Loucy (cell line): ENCODE measurements around the gene STRADA.

ENCODE experiments used
- H2AFZ ChIP-seq: fragments of 200-600 bp; sonication (generic); 2 replicates; pipeline ENCODE4 v1.6.0; 2016; ENCODE audit warnings: antibody characterized with exemption, mild to moderate bottlenecking, low read length, moderate library complexity
- H3F3A ChIP-seq: fragments of 200-600 bp; 2 replicates; pipeline ENCODE4 v1.6.0; 2016; ENCODE audit warnings: antibody characterized with exemption, low read depth, mild to moderate bottlenecking
- H3K27me3 ChIP-seq: fragments of 200-600 bp; sonication (generic); 2 replicates; pipeline ENCODE4 v1.6.1; 2014; ENCODE audit warnings: low read length, mild to moderate bottlenecking; ENCODE audit not compliant: insufficient read depth, poor library complexity, severe bottlenecking
- H3K36me3 ChIP-seq: fragments of 200-600 bp; sonication (generic); 2 replicates; pipeline ENCODE4 v1.6.1; 2016; ENCODE audit warnings: low read length; ENCODE audit not compliant: insufficient read depth
- H3K4me1 ChIP-seq: fragments of 200-600 bp; sonication (generic); 2 replicates; pipeline ENCODE4 v1.5.1; 2014; ENCODE audit warnings: low read length, mild to moderate bottlenecking; ENCODE audit not compliant: insufficient read depth, poor library complexity, severe bottlenecking
- H3K4me2 ChIP-seq: fragments of 200-600 bp; sonication (generic); 2 replicates; pipeline ENCODE4 v1.6.0; 2014; ENCODE audit warnings: antibody characterized with exemption, low read length, low read depth, mild to moderate bottlenecking; ENCODE audit not compliant: poor library complexity, severe bottlenecking
- H3K4me3 ChIP-seq: fragments of 200-600 bp; sonication (generic); 2 replicates; pipeline ENCODE4 v1.5.1; 2014; ENCODE audit warnings: low read length, mild to moderate bottlenecking, mixed read lengths; ENCODE audit not compliant: poor library complexity, severe bottlenecking
- H3K79me2 ChIP-seq: fragments of 200-600 bp; sonication (generic); 2 replicates; pipeline ENCODE4 v1.6.1; 2014; ENCODE audit warnings: low read length; ENCODE audit not compliant: insufficient read depth
- H3K9ac ChIP-seq: fragments of 200-600 bp; sonication (generic); 2 replicates; pipeline ENCODE4 v1.6.0; 2014; ENCODE audit warnings: mild to moderate bottlenecking, low read depth, low read length, moderate library complexity; ENCODE audit not compliant: poor library complexity, severe bottlenecking
- H3K9me2 ChIP-seq: fragments of 200-600 bp; sonication (generic); replicated peaks from 2 replicates; pipeline ENCODE4 v1.6.1; 2016; ENCODE audit warnings: low read depth, low read length, mixed read lengths
- H3K9me3 ChIP-seq: fragments of 200-600 bp; sonication (generic); 2 replicates; pipeline ENCODE4 v1.6.1; 2014; ENCODE audit warnings: mild to moderate bottlenecking, antibody characterized with exemption, low read length, low read depth; ENCODE audit not compliant: insufficient read depth
- H4K20me1 ChIP-seq: fragments of 200-600 bp; sonication (generic); 2 replicates; pipeline ENCODE4 v1.6.0; 2014; ENCODE audit warnings: antibody characterized with exemption, low read length, mild to moderate bottlenecking; ENCODE audit not compliant: insufficient read depth, poor library complexity, severe bottlenecking
- EZH2phosphoT487 ChIP-seq: fragments of 200-600 bp; IDR thresholded peaks from 2 replicates; pipeline ENCODE4 v1.6.1; 2018; ENCODE audit warnings: antibody characterized with exemption, mild to moderate bottlenecking, moderate library complexity, borderline replicate concordance
- TF ChIP-seq, protein P1 (sequence below): fragments of 200-600 bp; sonication (generic); conservative IDR thresholded peaks from 2 replicates; pipeline ENCODE4 v1.5.1; 2014; ENCODE audit warnings: mild to moderate bottlenecking, antibody characterized with exemption, low read length

STRADA gene

DNA sequence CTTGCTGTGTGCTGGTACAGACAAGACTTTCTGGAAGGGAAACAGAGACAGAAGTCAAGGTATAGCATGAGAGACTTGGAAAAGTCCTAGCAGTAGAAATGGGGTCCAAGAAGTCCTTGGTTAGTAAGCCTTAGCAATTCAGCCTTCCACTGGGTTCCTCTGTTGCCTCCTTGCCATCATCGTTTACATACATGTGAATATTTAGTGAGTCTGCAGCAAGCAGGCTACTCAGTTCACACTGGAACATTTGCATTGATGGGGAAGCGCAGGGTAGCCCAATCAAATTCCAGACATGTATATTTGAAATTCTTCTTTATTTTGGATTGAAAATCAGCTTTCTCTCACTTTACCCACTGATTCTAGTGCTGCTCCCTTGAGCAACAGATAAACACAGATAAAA is 68.7 kb downstream of the STRADA start:
- no peaks in the 10 kb centered on the region for H3K27me3 ChIP-seq
- no peaks in the 10 kb centered on the region for H3K9me2 ChIP-seq
- H4K20me1 ChIP-seq = no peaks in the 10 kb centered on the region
- H3K4me3 ChIP-seq = no peak overlapping the region
- TF ChIP-seq EZH2phosphoT487 = no peak
- TF ChIP-seq, protein P1, sequence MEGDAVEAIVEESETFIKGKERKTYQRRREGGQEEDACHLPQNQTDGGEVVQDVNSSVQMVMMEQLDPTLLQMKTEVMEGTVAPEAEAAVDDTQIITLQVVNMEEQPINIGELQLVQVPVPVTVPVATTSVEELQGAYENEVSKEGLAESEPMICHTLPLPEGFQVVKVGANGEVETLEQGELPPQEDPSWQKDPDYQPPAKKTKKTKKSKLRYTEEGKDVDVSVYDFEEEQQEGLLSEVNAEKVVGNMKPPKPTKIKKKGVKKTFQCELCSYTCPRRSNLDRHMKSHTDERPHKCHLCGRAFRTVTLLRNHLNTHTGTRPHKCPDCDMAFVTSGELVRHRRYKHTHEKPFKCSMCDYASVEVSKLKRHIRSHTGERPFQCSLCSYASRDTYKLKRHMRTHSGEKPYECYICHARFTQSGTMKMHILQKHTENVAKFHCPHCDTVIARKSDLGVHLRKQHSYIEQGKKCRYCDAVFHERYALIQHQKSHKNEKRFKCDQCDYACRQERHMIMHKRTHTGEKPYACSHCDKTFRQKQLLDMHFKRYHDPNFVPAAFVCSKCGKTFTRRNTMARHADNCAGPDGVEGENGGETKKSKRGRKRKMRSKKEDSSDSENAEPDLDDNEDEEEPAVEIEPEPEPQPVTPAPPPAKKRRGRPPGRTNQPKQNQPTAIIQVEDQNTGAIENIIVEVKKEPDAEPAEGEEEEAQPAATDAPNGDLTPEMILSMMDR = no peak
- H3K36me3 ChIP-seq = peaks cover 54% of the 10 kb centered on the region; the same call in 1 of the 2 replicates
- no peaks in the 10 kb centered on the region for H3K79me2 ChIP-seq
- no peak overlapping the region for H3K4me2 ChIP-seq
- no peak overlapping the region for H2AFZ ChIP-seq
- no peak overlapping the region for H3K9ac ChIP-seq
- H3K4me1 ChIP-seq = no peaks in the 10 kb centered on the region
- no peaks in the 10 kb centered on the region for H3K9me3 ChIP-seq
- no peaks in the 10 kb centered on the region for H3F3A ChIP-seq

DNA sequence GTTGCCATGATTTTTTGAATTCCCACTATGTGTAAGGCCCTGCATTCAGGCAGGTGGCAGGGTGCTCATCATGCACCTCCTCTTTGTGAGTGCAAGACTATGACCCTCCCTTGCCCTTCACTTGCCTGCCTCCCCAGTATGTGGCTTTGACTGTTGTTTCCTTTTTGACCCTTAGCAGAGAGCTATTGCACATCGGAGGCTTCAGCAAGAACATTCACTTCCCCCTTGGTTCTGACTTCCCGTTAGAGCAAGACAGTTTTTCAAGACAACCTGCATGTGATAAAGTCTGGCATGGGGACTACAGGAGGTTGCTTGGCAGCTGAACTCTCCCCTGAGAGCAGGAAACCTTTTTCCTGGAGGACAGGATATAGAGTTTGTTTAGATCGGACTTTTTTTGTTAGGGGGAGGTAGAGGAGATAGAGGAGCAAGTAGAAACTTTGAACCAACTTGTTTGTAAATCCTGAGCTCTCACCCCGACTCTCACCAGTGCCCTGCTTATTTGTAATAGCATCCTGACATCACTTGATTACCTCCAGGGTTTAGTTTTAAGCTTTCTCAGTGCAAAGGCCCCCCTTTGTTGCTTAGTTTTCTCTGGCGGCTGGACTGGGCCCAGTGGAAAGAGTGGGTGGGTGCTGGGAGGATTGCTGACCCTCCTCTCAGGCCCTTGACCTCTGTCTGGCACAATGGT is 75.9 kb downstream of the STRADA start:
- H4K20me1 ChIP-seq = no peaks in the 10 kb centered on the region
- no peaks in the 10 kb centered on the region for H3K79me2 ChIP-seq
- H3K36me3 ChIP-seq = peaks cover 48% of the 10 kb centered on the region; the same call in 1 of the 2 replicates
- H3K27me3 ChIP-seq = no peaks in the 10 kb centered on the region
- H3F3A ChIP-seq = no peaks in the 10 kb centered on the region
- TF ChIP-seq EZH2phosphoT487 = no peak
- TF ChIP-seq, protein P1 = no peak
- no peaks in the 10 kb centered on the region for H3K4me1 ChIP-seq
- no peaks in the 10 kb centered on the region for H3K9me2 ChIP-seq
- no peak overlapping the region for H2AFZ ChIP-seq
- H3K9ac ChIP-seq = no peak overlapping the region
- no peaks in the 10 kb centered on the region for H3K9me3 ChIP-seq
- no peak overlapping the region for H3K4me3 ChIP-seq
- H3K4me2 ChIP-seq = no peak overlapping the region

DNA sequence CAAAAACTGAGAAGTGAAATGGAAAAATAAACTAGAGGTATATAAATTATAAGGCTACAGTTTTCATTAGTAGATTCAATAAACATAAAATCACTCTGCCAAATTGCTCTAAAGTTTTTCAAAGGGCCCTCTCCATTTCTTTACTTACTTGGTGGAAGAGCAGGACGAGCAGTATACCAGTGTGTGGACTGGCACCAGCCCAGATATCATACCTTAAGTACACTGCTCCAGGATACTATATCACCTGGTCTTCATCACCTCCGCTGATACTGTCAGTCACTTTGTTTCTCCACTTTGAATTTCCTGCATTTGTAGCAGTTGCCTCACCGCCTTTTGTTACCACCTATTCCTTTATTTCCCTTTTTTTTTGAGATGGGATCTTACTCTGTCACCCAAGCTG is 81.7 kb downstream of the STRADA start:
- no peak overlapping the region for H3K4me2 ChIP-seq
- no peak overlapping the region for H2AFZ ChIP-seq
- peaks cover 42% of the 10 kb centered on the region; the same call in 1 of the 2 replicates for H3K36me3 ChIP-seq
- H3K9me2 ChIP-seq = no peaks in the 10 kb centered on the region
- H4K20me1 ChIP-seq = no peaks in the 10 kb centered on the region
- no peak overlapping the region for H3K4me3 ChIP-seq
- H3K4me1 ChIP-seq = no peaks in the 10 kb centered on the region
- H3K27me3 ChIP-seq = no peaks in the 10 kb centered on the region
- H3F3A ChIP-seq = no peaks in the 10 kb centered on the region
- no peak for TF ChIP-seq EZH2phosphoT487
- TF ChIP-seq, protein P1 = no peak
- no peak overlapping the region for H3K9ac ChIP-seq
- H3K79me2 ChIP-seq = no peaks in the 10 kb centered on the region
- H3K9me3 ChIP-seq = no peaks in the 10 kb centered on the region
